ENCODE results near the gene GMDS.

The GMDS gene

DNA sequence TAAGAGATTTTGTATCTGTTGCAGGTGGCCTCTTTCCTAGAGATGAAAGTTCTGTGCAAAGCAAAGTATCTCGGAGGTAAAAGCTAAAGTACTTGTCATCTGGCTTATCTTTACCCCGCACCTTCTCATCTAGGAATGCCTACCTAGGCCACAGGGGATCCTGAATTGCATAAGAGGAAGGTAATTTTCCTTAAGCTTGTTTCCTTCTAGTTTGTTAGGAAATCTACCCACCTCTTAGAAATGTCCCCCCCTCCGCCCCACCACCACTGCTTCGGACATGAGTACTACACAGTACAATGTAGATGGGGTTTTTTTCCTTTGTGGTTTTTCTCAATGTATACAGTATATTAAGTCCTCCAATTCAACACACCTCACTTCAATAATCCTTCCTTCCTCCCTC lies 614.2 kb downstream of the GMDS start:
- DNase-seq: no peak

DNA sequence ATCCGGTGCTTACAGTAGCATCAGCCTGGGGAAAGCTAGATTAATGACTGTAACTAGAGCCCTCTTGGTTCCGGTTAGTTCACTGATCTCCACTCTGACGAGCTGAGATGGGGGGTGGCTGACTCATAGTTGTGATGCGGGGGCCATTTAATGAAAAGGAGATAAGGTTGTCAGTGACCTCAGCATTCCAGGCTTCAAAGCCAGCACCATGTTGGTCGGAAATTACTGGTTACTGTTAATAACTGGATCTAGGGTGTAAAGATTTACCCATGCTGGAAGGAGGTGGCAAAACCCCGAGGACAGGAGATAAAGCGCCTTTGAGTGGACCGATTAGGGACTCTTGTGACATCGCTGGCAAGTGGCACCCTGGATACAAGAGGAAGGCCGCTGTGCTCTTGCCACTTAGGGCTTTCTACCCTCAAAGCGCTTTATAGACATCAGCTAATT lies 614.6 kb downstream of the GMDS start:
- DNase-seq: no peak

DNA sequence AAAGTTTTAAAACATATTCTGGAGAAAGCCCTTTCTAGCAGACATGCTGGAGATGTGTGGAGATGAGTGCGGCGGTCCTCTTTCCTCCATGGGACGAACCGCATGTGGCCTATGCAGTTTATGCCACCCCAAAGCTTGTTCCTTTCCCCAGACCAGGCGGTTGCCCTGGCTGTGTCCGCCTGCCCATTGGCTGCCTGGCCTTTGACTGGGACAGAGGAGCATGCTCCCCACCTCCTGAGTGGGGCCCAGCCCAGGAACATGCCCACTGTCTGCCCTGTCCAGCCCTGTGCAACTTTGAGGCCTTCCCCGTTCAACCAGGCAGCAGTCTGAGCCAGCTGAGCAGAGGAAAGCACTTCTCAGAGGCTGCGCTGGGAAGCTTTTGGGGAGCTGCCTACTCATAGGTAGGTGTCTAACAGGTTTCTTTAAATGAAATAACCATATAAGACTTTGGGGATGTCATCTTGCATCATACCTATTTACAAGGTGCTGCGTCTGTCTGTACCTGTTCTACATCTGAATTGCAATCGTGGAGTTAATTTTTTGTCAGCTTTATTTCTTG lies 615.1 kb downstream of the GMDS start:
- DNase-seq: no peak

DNA sequence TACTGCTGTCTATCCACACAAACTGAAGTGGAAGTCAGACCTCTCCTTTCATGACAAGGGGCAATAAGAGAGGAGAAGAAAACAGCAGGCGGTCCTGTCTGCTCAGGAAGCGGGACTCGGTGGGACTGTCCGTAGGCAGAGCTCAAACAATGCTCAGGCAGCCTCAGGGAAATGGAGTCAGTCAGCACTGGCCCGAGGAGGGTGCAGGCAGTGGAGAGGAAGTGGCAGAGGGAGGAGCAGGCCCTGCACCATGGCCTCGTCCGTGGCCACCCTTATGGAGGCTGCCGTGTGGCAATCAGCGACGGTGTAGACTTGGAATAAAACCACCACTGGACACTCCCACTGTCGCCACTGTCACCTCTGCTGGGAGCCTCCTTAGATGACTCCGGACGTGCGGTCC lies 616.1 kb downstream of the GMDS start:
- no peak for DNase-seq

DNA sequence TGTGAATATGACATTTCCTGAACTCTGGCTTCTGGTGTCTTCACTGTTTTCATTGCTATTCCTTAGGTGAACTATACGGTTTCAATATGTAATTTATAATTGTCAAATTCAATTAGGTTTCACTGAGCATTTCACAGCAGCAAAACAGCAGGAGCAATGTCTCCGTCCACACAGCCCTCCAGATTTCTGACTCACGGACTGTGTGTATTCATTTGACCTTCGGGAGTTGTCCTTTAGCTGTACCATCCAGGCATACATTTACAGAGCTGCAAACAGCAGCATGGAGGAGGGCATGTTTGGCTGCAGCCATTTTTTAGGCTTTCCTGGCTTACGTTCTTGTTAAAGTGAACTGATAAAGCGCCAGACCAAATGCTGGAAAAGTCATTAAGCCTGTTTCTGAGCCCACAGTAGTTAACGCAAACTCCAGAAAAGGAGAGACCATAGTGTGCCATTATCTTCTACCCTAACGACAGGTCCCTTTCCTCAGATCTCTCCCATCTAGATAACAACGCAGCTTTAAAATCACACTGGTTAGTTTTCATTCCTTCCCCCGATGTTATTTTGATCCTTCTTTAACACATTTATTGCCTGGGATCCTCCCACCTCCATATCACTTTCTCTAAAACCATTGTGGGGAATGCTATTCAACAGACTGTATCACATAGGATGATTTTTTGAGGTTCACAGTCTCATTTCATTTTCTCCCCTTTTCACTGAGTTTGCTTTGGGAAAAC lies 617.4 kb downstream of the GMDS start:
- DNase-seq: no peak

DNA sequence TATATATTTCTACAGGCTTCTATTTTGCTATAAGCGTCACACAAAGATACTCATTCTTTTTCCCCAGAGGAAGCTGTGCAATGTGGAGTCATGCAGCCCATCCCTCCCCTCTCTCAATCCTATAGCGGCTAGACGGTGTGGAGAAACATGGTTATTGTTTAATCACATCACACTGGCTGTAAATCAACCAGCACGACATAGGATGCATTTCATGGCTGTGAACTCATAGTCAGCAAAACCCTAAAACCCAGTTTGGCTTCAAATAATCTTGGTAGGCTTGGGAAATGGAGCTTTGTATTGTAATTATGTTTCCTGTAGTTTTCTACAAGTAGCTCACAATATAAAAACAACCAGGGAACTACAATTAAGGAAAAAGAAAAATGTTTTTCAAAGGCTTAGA lies 618.9 kb downstream of the GMDS start:
- DNase-seq: no peak

DNA sequence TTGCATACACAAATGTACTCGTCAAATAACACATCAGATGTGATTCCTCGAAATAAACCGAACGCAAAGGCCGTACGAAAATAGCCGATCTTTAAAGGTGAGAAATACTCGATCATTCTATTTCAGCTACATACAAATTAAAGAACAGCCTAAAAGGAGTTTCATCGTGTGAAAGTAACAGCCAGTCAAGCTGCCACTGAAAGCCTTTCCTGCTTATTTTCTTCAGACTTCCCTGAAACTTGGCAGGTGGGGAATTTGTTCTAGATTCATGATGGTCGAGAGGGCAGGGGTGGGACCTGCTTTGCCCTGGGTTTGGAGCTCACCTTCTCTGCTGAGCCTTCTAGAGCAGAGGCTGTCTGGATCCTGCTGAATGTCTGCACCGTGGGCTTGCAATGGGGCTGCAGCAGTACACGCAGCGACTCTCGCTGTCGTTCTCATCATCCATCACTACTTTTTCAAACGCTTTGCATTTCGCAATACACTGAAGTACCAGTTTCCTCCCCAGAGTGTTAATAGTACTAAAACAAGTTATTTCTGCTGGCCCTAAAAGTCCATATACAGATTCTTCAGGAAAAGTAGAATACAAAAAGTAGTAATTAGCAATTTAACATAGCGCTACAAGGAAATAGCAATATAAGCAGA lies 619.5 kb downstream of the GMDS start:
- no peak for DNase-seq

DNA sequence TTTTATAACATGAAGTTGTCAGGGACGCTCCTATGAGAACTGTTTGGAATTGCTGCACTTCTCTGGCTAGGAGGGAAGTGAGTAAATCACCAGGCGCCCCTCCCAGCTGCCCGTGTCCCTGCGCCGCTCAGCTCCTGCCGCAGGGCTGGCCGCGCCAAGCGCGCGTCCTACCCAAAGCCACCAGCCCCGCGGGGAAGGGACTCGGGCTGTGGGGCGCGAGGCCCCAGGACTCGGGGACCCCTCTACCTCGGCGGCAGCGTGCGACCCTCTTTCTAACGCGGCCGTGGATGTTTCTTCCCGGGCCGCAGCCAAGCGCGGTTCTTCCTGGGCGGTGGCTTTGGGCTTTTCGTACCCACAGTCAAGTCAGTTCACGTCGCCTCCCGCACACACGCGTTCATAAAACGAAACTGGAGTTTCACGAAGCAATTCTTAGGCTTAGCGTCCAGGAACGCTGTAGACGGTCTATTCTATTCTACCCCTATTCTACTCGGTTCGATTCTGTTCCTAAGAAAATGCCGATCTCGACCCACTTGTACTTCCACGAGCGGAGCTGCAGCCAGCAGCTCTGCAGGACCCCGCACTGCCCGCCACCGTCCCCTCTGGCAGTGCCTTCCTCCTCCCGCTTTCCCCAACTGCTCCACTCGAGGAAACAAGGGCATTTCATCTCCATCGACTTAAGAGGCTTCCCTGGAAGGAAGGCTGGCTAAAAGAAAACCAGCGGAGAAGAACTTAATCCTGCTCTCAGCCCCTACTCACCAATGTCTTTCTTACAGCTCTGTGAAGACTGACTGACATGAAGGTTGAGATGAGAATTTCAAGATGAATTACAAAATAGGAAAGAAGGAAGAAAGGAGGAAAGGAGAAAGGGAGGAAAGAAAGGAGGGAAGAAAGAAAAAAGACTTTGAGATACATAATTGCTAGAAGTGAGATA lies 620.3 kb downstream of the GMDS start:
- no peak for DNase-seq

DNA sequence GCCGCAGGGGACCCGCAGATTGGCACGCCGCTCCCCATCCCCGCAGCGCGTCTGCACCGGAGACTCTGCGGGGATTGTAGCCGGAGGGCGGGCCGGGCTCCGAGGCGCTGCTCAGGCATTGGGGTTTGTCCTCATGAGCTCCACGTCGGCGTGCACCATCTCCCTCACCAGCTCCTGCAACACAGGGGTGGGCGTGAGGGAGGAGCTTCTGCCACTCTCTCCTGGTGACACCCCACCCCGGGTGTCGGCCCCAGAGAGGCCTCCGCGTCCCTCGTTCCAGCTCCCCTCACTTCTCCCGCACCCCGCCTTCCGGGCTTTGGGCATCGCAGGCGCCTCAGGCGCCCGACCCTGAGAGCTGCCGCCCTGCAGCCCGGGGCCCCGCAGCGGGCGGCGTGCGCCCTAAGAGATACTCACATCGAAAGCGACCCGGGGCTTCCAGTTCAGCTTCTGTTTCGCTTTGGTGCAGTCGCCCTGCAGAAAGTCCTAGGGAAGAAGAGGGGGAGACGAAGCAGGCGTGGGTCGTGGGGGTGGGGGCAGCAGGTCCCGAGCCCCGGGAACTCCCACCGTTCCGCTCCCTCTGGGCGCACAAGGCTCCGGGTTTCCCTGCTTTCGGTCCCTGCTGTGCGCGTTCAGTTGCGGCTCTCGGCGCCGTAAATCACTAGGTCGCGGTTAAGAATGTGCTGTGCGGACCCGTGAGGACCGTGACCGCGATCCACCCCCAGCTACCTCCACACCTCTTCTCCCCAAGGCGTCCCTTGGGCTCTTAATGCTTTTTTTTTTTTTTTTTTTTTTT lies 621.2 kb downstream of the GMDS start:
- peak; percentile 39 for DNase-seq

DNA sequence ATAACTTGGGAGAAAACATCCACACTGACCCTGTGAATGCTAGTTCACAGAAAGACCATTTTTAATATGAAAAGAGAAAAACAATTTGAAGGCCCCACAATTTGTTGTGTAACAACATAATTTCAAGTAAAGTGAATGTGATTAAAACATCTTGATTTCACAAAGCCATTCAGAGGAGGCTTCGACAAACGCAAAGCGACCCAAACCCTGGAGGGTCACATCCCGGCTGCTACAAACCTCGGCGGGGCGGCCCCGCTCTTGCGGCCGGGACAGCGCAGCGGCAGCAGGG lies 621.7 kb downstream of the GMDS start:
- DNase-seq: no peak

DNA sequence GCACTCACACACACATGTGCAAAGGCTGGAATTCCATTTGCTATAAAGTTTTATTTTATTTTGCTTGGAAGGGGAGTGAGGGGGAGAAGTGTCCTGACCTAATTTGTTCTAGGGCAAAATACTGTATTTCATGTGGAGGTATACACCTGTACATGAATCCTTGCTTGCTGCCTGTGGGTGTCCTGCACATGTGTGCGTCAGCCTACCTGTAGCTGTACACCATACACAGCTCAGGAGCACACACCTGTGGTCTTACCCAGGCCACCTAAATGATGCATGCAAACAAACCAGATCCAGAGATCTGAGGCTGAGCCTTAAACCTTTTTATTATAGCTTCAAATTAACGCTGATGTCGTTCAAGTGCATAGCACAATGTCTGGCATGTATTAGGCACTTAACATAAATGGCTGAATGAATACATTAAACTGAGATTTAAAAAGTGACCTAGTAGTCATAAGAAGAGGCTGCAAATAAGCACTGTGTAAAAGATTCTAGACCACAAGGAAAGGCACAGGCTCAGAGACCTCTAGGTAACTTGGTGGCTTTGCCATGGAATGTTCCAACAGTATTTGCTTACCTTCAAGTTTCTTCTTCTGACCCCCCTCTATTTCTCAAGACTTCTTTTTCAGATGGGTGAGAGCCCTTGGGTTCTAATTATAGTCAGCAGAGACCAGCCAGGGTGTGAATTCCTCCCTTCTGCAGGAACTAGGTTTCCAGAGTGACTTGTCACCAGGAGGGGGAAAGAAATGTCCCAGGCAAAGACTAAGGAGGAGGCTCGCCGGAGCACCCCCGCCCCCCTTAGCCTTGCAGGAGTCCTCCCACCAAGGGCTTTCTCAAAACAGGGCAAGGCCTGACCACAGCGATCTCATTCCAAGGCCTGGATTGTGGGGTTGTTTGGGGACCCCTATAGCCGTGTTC lies 622.3 kb downstream of the GMDS start:
- DNase-seq: no peak

DNA sequence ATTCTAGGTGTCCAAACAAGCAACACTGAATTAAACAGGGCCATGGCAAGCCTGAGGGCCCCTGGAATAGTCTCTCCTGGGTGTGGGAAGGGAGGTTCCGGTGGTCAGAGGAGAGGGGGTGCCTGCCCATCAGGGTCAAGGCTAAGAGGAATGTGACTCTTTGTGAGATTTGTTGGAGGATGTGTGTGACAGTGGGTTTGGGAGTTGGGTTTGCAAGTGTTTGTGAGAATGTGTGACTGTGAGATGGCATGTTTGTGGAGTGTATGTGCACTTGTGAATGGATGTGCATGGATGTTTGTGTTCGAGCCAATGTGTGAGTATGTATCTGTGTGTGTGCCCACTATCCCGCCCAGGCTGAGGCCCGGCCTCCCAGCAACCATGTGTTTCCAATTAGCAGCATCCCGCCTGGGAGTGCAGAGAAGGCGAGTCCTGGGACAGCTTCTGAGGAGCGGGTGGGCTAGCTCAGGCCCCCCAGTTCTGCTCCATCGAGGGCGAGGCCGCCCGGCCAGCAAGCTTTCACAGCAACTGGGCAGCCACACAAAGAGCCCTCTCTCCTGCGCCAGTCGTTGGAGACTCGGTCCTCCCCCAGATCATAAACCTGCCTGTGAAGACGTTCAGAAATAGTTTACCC lies 623.1 kb downstream of the GMDS start:
- no peak for DNase-seq

DNA sequence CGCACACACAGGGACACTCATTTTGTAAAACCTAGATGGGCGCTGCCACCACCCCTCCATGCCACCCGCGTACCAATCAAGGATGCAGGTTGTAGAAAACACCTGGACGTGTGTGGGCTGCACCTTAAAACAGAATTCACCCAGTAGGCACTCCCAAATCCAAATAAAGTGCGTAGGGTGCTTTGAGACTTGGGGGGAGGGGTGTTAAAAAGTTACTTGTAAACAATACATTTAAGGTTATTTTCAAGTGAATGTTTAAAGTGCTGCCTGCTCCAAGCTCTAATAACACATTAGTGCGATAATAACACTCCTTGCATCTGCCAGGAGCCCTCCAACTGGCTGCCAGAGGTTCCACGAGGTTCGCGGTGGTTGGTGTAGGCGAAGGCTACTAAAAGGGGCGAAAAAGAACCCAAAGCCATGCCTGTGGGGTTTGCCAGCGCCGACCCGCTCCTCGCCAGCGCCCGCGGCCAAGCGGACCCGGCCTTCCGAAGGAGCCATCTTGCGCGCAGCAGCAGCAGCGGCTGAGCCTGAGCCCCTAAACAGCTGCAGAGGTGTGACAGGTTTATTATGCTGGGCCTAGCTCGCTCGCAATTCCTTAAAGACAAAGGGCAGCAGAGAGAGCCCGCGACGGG lies 624.2 kb downstream of the GMDS start:
- no peak for DNase-seq

DNA sequence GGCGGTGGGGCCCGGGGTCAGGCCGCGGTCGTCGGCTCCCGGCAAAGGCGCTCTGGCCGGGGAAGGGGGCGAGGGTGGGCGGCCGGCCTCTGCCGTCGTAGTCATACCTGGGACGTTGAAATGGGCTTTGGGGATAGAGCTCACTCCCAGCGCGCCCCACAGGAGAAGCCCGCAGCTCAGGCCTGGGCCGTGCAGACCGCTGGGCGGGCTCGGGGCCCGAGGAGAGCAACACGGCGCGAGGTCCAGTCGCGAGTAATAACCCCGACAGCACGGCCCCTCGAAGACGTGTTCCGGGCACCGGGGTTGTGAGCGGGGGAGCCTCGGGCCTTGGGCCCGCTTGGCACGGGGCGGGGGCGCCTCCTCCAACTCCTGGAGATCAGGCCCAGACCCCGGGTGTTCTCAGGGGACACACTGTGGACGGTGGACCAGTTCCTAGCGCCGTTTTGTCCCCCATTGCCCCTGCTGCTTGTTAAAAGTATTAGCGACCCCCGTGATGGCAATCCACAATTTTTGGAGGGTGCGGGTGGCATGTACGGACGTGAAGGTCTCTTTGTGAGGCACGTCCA lies 624.8 kb downstream of the GMDS start:
- DNase-seq: no peak

DNA sequence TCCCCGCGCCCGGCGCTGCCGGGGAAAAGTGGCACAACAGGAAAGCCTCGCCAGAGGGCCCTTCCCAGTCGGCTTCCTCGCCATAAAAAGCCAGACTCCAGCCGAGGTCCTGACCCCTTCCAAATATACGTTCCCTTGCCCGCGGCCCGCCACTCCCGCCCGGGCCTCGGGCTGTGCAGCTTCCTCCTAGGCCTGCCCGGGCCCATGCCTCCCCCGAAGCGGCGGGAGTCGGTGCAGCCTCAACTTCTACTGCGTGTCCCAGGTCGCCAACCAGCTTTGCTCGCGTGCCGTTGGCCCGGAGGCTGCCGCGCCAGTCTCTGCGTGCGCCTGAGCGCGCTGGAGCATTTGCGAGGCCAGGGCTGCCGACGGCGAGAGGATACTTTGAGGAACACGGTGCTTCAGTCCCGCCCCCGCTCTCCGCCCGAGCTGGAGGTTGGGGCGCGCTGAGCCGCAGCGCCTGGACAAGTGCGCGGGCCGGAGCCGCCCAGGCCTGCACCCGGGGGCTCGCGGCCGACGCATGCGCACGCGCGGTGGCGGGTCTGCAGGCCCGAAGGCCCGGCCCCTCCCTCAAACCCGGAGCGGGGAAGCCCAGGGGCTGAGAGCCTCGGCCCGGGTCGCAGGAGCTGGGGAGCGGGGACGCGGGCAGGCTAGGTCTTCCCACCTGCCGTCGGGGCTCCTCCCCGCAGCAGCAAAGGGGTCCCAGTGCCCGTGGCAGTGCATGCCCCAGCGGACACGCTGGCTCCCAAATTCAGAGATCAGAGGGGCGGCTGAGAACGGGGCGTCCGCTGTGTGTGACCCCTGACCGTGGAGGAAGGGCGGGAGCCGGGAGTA lies 625.5 kb downstream of the GMDS start:
- no peak for DNase-seq

DNA sequence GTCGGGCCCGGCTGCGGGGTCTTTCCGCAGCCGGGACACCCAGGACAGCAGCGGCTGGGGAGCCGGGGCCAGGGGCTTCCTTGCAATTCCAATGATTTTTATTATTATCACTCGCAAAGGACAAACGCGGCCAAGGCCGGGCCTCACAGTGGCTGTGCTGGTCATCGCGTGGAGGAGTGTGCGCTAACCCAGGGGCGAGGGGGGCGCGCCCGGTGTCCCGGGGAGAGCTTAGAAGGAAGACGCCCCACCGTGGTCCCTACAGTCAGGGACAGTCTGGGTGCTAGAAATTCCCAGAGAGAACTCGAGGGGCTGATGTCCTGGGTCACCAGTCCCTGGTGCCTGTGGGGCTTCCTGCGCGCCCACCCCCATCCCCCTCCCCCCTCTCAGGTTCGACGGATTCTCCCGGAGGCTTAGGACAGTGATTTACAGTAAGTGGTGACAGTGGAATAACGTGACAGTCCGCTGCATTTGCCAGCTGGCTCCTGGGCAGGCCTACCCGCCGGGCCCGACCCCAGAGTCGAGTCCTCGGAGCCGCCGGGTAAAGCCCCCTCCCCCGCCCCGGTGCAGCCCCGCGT lies 626.2 kb downstream of the GMDS start:
- no peak for DNase-seq

DNA sequence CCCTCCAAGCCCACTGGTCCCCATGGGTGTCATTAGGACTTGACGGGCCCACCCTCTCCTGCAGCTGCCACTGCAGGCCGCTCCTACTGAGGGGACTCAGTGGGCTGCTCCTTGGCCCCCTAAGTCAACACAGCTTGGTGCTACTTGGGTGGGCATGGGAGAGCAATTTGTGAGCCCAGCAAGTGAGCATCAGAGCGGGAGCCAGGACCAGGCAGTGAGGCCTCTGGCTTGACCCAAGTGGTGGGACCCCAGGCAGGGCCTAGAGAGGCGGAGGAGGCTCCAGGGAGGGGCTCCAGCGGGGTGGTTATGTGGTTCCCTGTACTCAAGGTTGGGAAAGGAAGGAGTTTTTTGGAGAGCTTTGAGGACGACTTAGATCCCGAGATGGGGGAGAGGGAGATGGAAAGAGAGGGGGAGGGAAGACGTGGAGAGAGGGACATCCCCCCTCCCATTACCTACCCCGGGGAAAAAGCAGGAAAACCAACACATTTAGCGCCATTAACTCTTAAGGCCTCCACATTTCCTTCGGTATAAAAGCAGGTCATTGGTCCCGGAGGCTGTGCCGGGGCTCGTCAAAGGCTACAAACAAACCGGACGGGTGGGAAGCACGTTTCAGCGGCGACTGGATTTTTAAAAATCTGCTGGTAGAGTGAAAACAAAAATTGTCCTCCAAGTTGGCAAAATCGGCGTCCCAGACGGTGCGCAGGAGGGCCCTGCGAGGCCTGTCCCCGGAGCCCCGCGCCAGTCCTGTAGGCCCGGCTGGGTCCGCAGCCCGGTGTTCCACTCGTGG lies 626.9 kb downstream of the GMDS start:
- DNase-seq: no peak

Measured in activated CD4-positive, alpha-beta T cell treated with anti-CD3 and anti-CD28 coated beads, Interleukin-10, Interleukin-2, amounts not matched to agents 100 ng/mL and 50 ng/mL, durations not matched to agents 16 hours and 8 hours (primary cell).